T-helper 22 cell (primary cell): ENCODE data around the gene TMPRSS11B.
"Not testable (repeated sequence)": the region's sequence is repeated elsewhere in the genome, so short reads cannot be mapped to it uniquely, and the experiment has no call there.

ENCODE experiments used
- DNase-seq: peaks from one replicate; pipeline ENCODE4 v3.0.0-alpha.2; 2020; ENCODE audit warnings: low read depth

Gene TMPRSS11B, protein sequence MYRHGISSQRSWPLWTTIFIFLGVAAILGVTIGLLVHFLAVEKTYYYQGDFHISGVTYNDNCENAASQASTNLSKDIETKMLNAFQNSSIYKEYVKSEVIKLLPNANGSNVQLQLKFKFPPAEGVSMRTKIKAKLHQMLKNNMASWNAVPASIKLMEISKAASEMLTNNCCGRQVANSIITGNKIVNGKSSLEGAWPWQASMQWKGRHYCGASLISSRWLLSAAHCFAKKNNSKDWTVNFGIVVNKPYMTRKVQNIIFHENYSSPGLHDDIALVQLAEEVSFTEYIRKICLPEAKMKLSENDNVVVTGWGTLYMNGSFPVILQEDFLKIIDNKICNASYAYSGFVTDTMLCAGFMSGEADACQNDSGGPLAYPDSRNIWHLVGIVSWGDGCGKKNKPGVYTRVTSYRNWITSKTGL

DNA sequence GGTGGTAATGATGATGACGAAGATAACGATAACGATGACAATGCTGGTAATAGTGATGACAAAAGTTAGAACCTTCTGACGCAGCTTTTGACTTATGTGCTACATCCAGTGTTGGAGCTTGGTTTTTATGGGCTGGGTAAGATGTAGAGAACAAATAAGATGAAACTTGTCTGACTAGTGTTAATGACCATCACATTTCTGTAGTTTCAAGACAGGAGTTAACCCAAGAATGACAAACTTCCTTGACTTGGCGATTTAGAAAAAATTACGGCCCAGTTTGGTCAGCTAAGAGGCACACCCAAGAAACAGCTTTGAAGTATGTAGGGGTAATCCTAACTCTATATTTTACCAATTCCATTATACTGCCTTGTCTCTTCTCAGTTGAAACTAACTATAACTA, at the start of gene TMPRSS11B:
TMPRSS11B (minus strand) TSS at position 101 of the 400 bp plus-strand sequence. CDS start 136 bp downstream, outside the sequence.
- DNase-seq, result no peak

DNA sequence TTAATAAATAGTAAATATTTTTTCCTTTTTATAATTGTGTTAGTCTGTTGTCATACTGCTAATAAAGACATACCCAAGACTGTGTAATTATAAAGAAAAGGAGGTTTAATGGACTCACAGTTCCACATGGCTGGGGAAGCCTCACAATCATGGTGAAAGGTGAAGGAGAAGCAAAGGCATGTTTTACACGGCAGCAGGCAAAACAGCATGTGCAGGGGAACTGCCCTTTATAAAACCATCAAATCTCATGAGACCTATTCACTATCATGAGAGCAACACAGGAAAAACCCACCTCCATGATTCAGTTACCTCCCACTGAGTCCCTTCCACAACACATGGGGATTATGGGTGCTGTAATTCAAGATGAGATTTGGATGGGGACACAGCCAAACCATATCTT, 45.8 kb upstream of the TMPRSS11B start:
- DNase-seq, result no peak

DNA sequence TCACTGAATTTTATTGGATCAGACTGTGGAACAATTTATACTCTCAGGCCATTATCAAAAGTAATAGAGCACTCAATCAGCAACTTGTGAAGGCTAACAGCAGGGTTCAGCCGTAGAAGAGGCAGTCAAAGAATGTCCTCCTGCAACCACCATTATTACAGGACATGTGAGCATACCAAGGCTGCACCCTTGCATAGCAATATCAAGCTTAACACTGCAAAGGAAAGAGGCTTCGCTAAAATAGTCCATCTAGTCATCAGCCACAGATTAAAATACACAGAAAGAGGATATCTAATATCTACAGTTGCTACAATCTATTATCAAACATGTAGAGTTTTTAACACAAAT, 42.9 kb upstream of the TMPRSS11B start:
- no peak for DNase-seq

DNA sequence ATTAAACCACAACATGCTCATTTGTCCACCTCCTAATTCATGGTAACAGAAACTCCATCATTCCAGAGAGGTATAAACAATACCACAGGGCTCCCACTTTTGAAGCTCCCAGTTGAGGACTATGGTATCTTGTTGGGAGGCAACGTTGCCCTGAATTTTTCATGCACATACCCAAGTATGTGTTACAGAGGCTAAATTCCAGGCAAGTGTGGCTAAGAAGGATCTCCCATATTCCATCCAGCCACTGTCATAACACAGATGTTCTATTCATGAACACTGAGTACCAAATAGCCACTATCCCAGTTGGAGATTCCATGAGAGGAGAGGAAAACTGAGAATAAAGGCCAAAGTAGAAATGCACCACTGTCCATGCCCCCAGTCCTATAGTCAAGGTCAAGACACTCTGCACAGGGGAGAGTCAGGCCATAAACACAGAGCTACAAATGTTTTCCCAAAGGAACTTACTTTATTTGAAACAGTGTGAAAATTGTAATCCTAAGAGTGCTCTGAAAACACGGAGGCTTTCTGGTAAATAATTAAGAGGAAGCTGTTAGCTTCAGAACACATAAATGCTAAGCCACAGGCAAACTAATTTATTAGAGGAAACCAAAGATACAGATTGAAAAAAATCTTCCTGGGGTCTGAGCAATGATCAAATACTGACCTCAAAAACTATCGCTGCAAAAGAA, 42.4 kb upstream of the TMPRSS11B start:
- no peak for DNase-seq

DNA sequence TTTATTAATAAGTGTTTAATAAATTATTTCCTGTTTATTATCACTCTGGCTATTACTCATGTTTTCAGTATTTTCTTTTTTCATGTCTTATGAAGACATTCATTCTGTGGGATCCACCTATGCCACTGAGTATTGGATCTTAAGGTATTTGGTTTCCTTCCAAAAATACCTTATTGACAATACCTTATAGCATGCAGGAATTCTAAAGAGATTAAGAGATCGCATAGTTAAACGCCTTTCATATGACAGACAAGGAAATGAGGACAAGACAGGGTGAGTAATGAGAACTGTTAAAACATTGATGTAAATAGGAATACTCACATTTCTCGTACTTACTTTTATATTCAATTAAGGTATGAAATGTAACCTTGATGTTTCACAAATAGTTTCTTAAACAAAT, 38.2 kb upstream of the TMPRSS11B start:
- DNase-seq, result no peak

DNA sequence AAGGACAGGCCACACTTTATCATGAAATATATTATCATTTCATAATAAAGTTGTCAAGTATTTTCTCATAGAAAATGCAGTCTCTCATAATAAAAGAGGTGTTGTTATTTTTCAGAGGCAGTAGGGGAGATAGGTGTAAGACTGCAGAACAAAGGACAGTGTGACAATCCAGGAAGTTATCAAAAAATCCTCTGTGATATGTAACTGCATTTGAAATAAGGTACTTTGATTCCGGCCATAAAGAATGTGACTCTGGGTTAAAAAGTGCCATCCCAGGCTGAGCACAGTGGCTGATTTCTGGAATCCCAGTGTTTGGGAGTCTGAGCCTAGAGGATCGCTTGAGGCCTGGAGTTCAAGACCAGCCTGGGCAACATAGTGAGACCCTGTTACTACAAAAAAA, 37.6 kb upstream of the TMPRSS11B start:
- no peak for DNase-seq

DNA sequence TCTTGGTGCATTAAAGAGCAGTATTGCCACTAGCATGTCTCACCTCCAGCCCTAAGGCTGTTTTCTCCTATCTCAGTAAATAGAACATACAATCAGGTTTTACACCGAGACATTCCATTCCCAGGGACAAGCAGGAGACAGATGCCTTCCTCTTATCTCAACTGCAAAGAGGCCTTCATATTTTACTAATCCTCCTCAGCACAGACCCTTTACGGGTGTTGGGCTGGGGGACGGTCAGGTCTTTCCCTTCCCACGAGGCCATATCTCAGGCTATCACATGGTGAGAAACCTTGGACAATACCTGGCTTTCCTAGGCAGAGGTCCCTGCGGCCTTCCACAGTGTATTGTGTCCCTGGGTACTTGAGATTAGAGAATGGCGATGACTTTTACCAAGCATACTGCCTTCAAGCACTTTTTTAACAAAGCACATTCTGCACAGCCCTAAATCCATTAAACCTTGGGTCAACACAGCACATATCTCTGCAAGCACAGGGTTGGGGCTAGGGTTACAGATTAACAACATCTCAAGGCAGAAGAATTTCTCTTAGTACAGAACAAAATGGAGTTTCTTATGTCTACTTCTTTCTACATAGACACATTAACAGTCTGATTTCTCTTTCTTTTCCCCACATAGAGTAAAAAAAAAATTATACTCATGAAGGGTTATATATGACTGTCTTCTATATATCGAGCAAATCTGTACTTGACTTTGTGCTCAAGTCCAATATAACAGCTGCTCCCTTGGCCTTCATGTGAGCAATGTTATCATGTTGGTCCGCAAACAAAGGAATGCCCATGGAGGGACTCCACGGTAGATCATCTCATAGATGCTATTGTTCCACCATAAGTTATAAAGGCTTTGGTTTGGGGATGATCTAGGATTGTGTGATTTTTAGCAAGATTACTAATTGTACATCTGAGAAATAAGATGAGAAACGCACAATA, 36.6 kb upstream of the TMPRSS11B start:
- not testable (repeated sequence) for DNase-seq

DNA sequence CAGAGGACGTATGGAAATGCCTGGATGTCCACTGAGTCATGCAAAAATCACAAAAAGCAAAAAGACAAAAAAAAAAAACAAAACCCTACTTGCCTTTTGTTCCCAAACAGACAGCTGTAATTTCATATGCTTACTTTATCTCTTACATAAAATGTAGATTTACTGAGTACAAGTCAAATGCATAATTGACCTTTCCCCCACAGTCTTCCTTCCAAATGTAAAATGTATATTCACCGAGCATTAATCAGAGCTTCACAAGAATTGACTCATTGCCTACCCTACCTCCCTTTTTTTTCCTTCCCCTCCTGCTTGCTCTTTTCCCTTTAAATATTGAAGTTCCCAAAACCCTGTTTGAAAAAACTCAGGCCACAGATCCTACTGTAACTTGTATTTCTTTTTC, 32.5 kb upstream of the TMPRSS11B start:
- no peak for DNase-seq

DNA sequence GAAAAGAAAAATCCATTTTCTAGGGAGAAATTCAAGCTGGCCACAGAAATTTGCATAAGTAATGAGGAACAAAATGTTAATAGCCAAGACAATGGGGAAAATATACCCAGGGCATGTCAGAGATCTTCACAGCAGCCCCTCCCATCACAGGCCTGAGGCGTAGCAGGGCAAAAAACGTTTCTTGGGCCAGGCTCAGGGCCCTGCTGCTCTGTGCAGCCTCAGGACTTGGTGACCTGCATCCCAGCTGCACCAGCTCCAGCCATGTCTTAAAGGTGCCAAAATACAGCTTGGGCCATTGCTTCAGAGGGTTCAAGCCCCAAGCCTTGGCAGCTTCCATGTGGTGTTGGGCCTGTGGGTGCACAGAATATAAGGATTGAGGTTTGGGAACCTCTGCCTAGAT, 32.1 kb upstream of the TMPRSS11B start:
- DNase-seq, result no peak

DNA sequence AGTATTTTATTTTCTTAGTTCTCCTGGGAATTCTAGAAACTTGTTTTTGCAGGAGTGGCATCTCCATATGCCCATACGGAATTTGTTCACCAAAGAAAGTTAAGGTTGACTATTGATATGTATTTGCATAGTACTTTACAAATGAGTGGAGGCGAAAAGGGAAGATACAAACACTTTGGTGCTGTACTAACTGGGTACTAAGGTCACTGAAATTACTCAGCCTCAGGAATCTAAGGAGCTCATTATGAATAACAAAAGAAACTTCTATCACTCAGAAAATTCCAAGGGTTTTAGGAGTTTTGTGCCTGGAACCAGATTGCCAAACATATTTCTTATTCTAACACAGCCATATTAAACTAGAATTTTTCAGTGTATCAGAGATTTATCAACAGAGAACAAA, 27.4 kb upstream of the TMPRSS11B start:
- no peak for DNase-seq

DNA sequence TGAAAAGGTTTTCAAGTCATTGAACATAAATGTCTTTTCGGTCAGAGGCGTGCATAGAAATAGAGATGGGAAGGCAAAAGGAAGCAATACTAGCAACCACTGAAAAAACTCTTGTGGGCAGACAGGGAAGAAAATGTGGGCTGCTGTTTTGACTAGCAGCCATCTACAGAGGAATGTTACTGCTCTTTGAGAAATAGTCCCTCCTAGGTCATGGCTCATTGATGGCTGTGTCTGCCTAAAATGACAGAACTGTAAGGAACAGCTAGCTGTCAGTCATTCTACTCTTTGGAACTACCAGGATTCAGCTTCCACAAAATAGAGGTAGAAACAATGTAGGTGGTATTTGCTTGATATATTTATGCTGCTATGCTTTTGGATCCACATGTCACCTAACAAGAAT, 26.9 kb upstream of the TMPRSS11B start:
- DNase-seq, result no peak

DNA sequence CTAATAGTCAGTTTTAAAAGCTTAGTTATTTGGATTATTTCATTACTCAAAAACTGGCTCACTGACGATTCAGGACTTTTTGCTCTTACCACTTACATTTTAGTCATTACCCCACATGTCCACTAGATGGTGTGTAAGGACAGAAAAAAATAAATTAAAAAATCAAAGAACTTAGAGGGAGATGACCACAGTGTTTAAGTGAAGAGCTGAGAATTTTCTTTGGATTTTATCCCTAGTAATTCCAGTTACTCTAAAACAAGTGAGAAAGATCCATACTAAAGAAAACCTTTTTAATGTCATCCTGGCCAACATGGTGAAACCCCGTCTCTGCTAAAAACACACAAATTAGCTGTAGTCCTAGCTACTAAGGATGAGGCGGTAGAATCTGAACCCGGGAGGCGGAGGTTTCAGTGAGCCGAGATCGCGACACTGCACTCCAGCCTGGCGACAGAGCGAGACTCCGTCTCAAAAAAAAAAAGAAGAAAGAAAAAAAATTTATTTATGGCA, 26.4 kb upstream of the TMPRSS11B start:
- no peak for DNase-seq

DNA sequence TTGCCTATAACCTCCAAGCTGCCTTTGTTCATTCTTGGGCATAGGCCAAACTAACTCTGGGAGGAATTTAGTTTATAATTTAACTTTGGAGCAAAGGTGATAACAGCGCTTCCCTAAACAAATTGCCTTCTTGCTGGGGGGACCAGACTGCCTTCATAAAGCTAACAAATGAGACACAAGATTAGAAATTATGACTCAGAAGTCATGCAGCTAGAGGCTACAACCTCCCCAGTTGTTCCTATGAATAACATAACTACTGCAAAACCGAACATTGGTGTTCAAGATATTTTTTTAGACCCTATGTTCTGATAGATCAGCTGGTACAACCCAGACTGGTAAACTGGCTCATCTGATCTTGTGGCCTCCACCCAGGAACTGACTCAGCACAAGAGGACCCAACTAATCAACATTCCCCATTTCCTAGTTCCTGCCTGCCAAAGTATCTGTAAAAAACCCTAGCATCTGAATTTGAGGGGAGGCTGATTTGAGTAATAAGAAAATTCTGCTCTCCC, 22.0 kb upstream of the TMPRSS11B start:
- DNase-seq, result no peak

DNA sequence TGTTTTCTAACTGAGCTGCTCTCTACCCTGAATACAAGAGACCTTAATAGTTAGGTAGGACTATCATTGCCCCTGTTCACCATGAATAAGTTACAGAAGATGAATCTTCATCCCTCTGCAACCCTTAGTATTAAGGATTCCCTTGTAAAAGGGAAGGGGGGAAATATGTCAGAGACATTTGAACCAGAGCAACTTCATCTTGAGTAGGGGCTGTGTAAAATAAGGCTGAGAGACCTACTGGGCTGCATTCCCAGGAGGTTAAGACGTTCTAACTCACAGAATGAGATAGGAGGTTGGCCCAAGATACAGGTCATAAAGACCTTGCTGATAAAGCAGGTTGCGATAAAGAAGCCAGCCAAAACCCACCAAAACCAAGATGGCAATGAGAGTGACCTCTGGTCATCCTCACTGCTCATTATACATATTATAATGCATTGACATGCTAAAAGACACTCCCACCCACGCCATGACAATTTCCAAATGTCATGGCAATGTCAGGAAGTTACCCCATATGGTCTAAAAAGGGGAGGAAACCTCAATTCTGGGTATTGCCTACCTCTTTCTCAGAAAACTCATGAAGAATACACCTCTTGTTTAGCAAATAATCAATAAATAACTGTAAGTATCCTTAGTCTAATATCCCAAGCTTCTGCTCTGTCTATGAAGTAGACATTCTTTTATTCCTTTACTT, 19.5 kb upstream of the TMPRSS11B start:
- no peak for DNase-seq

DNA sequence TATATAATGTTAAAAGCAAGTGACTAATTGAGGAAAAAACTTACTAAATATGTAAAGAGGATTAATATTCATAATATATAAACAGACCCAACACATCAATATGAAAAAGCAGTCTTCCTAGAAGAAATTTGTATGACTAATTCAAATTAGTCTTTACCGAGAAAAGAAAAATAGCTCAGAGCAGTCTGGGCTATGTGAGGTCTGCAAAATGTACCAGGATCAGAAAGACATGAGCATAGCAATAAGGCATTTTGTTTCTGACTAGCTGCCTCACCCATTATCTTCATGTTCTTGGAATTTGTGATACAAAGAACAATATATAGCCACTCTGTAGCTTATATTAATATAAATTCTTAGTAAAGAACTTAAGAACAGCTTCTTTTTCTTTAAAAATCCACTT, 13.7 kb upstream of the TMPRSS11B start:
- DNase-seq, result no peak

DNA sequence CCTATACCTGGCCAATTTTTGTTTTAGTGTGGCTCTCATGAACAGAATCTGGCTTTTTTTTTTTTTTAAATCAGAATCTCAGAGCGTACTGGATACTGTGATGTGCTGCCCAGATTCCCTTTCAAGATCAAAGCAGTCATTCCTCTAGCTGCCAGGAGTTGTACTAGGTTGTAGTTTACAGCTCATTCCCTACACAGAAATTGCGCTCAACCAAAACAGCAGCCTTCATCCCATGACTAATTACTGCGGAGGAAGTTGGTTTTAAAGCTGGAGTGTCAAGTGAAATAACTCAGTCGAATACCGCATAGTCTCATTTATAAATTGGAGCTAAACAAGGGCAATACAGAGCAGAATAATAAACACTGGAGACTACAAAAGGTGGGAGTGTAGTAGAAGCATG, 12.2 kb upstream of the TMPRSS11B start:
- no peak for DNase-seq

DNA sequence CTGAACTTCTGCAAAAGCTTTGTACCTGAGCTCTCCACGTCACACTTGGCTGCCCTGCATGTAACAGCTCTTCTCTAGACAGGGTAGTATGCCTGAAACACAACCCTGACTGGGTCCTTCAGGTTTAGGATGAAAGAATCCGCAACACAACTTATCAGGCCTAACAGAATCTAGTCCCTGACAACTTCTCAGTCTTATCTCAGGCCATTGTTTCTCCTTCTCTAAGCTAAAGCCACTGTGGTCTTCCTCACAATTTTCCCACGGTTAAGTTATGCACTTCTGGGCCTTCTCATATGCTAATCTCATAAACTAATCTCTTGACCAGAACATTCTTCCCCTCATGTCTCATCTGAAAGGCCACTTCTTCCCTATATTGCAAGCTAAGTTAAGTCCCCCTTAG, 10.8 kb upstream of the TMPRSS11B start:
- DNase-seq, result no peak

DNA sequence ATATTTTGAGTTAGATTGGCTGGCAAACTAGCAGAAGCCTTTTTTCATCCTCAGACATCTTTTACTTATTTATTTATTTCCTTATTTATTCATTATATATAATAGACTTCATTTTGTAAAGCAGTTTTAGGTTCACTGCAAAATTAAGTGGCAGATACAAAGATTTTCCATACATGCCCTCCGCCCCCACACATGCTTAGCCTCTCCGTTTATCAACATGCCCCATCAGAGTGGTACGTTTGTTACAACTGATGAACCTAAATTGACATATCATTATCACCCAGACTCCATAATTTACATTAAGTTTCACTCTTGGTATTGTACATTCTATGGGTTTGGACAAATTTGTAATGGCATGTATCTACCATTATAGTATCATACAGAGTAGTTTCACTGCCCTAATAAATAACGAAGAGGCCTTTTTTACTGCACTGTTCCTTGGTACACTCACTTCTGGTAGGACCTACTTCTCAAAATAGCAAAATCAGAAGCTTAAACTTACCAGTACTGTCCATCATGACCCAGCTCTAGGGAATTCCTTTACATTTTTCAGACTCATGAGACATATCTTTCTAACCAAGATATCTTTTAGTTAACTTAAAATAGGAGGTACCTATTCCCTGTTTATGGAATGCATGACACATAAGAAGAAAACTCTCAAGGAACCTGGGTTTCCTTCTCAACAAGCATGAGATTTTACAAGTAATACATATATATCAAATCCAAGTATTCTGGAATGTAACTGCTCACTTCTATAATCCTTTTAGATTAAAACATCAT, 4.8 kb upstream of the TMPRSS11B start:
- no peak for DNase-seq

DNA sequence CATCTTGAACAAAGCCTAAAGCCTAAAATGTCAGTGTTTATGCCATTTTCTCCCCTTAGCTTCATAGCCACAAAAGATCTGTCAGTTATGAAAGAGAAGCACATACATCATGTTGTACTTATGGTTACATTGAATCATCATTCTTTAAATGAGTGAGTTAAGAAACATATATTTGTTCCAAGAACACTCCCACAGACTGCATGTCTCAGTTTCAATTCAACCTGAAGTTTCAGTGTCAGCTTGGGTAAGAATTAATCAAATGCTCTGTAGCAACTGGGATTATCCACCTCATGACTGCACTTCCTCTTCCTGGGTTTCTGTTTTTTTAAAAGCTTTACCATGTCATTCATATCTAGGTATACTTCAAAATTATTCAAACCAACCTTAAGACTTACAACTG, 3.9 kb upstream of the TMPRSS11B start:
- DNase-seq, result no peak

DNA sequence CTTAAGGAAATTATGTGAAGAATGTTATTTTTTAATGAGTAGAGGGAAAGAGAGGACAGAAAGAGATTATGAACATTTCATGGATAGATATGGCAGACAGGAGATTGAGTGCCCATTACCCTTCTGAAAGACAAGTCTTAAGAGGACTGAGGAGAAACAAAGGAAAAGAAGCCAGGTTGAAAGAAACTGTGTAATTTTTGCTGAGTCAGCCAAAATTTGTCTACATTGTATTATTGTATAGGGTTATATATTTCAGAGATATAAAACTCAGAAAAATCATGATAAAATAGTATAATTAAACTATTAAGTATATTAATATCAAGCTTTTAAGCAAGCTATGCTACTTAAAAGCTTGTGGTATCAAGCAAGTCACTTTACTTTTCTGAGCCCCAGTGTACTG, 4.9 kb downstream of the TMPRSS11B start:
- DNase-seq, result no peak

DNA sequence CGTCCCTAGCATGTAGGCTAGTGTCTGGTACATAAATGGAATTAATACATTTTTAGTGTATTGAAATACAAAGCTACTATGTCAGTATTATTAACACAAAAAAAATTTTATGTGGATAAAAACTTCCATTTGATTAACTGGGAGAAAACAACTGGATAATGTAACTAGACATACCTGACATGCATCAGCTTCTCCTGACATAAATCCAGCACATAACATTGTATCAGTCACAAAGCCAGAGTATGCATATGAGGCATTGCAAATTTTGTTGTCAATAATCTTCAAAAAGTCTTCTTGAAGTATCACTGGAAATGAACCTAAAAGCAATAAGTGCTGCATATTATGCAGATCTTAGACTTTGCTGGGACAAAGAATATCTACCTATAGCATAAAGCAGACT, 16.9 kb downstream of the TMPRSS11B start:
- DNase-seq, result no peak
